ENCODE measurements around the gene LYRM7.
"Not testable (repeated sequence)": the region's sequence is repeated elsewhere in the genome, so short reads cannot be mapped to it uniquely, and the experiment has no call there.

The LYRM7 gene

DNA sequence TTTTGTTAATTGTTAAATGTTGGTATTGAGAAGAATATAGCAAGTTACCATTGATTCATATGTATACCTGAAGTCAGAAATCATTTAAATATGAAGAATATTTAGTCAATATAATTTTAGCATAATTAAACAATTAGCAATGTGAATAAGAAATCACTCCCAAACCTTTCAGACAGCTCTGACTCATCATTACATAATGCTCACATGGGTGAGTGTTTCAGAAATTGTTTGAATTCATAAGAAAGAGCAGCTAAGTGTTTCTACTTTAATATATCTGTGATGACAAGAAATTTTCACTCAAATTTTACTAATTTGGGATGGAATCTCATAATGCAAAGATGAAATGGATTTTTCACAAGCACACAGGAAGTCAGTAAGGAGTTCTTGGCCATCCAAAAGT lies 51.1 kb downstream of the LYRM7 start:
- DNase-seq, result no peak

DNA sequence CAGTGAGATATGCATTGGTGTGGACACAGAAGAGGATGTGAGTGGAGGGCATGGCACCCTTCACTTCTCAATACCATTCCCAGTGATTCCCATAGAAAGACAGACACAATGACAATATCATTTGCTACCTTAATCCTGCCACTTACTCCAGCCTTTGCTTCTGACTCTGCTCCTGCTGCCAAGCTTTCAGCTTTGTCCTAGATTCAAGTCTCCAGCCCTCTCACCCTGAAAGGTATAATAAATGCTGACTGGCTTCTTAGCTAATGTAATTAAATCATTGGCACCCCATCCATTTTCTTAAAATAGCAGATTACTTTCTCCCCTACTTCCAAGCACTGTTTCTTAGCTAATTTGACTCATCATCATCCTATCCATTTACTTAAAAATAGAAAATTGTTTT lies 52.0 kb downstream of the LYRM7 start:
- DNase-seq, result no peak

DNA sequence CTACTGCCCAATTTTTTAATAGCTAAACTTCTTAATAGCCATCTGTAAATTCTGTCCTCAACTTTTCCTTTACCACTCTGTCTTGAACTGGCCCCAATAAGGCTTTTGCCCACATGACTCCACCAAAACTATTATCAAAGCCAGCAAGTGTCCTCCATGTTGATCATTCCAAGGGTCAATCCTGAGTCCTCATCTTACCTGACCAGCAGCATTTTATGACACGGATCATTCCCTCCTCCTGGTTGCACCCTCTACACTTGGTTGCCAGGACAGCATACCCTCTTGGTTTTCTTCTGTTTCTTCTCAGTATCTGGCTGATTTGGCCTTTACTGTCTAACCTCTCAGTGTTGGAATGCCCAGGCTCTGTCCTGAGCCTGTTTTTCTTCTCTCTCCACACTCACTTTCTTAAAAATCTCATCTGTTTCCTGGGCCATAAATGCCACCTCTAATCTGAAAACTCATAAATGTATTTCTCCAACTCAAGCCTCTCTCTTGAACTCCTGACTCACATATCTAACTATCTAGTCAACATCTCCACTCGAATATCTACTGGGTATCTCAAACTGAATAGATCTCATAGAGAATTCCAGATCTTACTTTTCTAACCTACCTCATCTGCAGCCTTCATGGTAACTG lies 53.1 kb downstream of the LYRM7 start:
- DNase-seq, result no peak

DNA sequence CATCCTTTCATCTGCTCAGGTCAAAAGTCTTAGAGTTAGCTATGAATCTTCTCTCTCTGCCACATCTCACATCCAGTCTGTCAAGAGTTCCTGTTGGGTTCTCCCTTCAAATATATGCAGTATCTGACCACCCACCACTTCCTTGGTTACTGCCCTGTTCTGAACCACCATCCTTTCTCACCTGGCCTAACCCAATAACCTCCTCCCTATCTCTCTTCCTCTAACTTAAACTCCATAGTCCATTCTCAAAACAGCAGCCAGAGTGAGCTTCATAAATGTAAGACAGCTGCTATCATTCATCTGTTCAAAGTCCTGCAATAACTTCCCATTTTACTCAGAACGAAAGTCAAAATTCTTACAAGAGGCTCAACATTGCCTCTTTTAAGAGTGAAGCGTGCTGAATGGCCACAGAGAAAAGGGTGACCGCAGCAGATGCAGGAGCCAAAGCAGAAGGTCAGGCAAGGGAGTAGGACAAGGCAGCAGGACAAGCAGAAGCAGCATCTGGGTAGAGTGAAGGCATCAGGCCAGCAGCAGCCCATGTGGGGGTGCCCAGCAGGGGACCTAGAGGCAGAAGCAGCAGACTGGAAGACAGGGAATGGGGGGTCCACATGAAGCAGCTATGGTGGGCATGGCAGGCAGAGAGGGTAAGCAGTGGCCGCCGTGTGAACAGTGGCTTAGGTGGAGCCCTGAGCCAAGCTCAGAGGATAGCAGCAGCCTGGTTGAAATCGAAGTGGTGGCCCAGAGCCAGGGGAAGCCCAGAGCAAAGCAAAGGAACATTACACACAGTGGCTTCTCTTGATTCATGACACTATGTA lies 53.9 kb downstream of the LYRM7 start:
- no peak for DNase-seq

DNA sequence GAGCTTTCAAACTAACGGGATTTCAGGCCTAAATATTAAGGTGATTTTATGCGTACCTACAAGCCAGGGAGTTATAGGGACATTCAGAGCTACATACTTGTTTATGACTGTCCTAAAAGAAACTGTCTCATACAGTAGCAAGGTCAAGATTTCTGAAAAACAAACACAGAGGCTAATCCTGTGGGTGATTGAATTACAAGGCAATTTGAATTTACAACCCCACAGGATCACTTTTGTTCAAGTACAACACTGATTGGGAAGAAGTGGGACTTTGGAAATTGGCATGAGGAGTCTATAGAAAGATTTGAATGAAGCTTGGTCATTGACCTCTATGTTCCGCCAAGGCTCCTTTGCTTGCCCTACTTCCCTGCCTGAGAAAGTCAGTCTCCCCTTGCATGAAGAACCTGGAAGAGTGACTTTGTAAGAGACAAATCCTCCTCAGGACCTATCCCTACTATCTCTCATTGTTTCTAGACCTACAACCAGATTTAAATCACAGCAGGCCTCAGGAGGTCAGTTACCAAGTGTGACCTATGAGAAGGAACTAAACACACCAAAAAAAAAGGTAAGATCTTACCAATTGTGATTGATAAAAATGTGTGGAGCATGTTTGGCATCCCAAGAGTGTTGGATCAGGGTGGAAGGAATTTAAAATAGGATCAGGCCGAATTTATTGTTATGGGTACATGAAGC lies 54.7 kb downstream of the LYRM7 start:
- no peak for DNase-seq

DNA sequence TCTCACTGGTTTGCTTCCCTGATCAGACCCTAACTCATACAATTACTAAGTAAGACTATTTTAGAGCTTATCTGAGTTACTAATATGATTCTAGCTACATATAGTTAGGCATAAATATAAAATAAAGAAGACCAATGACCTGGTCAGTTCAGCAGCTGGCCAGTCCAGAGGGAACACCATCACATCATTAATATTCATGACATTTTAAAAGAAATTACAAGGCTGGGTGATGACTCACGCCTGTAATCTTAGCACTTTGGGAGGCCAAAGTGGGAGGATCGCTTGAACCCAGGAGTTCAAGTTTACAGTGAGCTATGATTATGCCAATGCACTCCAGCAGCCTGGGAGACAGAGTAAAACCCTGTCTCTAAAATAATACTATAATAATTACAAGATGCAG lies 56.2 kb downstream of the LYRM7 start:
- DNase-seq, result no peak

DNA sequence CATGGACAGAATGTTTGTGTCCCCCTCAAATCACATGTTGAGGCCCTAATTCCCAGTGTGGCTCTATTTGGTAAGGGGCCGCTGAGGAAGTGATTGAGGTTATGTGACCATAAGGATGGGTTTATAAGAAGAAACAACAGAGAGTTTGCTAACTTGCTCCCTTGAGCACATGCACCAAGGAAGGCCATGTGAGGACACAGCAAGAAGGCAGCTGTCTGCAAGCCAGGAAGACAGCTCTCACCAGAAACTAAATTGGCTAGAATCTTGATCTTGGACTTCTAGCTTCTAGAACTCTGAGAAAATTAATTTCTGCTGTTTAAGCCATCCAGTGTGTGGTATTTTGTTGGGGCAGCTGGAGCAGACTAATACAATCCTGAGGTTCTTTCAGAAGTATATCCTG lies 57.9 kb downstream of the LYRM7 start:
- DNase-seq, result no peak

DNA sequence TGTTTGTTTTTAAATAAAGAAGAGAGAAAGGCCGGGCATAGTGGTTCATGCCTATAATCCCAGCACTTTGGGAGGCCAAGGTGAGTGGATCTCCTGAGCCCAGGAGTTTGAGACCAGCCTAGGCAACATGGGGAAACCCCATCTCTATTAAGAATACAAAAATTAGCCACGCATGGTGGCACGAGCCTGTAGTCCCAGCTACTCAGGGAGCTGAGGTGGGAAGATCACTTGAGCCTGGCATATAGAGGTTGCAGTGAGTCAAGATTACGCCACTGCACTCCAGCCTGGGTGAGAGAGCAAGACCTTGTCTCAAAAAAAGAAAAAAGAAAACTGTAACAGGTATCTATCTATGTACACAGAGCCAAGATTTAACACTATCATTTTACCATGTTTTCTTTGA lies 58.9 kb downstream of the LYRM7 start:
- DNase-seq, result no peak

DNA sequence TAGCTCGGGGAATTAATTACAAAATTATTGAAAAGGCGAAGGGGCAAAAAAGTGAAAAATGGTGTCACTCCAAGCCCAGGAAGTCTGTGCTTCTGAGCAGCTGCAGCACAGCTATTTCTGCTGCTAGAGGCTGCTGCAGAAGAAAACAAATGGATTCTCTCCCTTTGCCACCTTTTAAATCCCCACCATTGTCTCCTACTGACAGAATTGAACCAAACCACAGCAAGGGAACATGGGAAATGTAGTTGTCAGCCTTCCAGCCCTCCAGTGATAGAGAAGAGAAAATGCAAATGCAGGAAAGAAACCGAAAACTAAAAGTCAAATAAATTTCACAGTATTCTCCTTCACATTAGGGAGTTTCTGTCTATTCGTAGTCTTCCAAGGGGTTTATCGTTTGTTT lies 59.7 kb downstream of the LYRM7 start:
- DNase-seq, result no peak

DNA sequence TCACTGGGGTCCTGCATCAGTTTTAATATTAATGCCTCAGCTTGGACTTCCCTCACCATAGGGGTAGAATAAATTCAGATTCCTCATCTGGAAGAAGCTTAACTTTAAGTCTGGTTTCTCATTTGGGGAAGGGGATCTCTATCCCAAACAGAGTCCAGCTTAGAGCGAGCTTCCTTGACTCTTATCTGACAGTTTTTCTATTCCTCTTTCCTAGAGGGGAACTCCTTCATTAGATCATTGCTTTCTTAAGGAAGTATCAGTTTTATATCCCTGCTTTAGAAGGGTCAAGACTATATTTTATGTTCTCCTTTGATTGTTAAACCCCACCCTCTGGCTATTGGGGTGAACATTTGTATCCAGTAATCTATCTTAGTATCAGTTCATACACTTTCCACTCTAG lies 68.9 kb downstream of the LYRM7 start:
- DNase-seq, result no peak

DNA sequence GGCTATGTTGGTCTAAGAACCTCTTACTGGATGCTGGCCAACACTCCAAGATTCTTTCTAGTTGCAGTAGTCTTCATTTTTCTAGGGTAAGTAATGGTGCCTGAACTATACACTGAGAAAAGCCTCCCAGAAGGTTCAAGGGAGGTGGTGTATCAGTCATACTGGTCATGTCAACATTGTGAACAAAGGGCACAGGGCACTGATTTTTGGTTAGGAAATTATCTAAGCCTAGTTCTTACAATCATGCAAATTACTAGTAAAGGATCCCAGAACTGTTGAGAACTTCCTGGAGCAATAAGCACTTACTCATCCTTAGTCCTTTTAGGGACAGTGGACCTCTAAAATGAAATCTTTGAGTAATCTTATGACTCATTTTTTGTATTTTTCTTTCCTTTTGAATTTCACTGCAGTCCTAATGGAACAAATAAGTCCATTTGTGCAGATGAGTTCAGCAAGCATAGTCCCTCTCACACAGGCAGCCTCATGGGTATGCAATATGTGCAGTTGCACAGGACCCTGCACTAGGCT lies 72.0 kb downstream of the LYRM7 start:
- no peak for DNase-seq

DNA sequence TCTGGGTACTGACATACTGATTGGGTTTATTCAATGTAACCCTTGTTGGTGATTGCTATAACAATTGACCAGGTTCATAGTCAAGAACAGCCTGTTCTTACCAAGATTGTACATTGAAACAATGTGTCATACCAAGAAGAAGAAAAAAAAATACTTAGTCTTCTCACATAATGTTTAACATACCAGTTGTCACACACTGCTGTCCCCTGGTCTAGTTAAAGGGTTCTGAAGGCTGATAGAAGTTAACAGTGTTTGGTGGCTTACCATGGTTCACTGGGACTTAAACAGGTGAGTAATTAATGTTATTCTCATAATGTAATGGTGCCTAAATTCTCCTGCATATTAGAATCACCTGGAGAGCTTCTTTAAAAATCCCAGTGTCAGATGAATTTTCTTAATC lies 74.6 kb downstream of the LYRM7 start:
- no peak for DNase-seq

DNA sequence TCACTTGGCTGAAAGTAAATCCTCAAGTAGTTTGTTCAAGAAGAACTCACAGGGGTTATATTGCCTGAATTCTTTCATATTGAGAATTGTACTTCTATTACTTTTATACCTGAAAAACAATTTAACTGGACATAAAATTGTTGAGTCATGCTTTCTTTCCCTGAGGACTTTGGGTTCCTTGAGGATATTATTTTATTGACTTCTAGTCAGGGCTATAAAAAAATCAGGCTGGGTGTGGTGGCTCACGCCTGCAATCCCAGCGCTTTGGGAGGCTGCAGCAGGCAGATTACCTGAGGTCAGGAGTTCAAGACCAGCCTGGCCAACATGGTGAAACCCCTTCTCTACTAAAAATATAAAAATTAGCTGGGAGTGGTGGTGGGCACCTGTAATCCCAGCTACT lies 75.2 kb downstream of the LYRM7 start:
- DNase-seq, result no peak

DNA sequence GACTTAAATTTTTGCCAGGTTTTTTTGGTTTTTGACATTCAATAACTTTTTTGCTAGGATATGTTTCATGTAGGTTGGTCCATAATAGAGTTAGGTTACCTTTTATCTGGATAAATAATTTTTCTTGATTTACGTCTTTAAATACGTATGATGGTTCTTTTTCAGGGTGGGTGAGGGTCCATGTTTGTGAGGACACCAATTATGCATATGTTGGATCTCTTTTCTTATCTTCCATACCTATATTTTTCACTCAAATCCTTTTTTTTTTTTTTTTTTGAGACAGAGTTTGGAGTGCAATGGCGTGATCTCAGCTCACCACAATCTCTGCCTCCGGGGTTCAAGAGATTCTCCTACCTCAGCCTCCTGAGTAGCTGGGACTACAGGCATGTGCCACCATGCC lies 75.8 kb downstream of the LYRM7 start:
- DNase-seq, result no peak

DNA sequence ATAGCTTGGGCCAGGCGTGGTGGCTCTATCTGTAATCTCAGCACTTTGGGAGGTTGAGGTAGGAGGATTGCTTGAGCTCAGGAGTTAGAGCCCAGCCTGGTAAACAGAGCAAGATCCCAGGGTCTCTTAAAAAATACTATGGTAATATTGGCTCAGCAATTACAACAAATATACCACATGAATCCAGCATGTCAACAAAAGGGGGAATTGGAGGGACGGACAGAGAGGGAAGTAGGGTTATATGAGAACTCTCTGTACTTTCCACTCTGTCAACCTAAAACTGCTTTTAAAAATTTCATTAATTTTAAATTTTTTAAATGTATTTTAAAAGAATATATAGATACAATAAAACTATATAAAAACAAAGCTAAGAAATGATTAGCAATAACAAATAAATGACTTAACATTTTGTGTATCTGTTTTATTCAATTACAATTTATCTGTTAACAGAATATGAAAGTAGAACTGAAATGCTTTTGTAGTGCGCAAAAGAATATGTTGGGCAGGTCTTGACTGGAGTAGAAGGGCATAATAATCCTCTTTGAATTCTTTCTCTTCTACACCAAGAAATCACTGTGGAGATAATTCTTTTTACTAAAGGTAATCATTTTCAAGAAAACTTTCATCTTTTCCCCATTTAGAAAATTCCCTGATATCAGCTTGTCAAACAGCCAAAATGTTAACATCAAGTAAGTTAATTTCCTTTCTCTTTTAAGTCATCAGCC lies 80.2 kb downstream of the LYRM7 start:
- no peak for DNase-seq

DNA sequence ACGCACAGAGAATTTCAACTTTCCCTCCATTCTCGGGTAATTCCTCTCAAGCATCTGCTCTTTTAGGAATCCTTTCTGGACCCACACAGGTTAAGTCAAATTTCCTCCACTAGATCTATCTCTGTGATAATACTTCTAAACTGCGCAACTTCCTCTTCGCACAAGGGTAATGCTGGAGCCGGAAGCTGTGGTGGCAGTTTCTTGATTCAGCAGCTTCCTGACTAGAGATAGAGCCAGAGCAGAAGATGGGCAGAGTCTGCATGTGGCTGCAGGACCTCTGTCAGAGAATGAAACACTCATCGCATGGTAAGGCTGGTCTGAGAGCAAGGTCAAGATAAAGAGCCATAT lies 82.1 kb downstream of the LYRM7 start:
- no peak for DNase-seq

DNA sequence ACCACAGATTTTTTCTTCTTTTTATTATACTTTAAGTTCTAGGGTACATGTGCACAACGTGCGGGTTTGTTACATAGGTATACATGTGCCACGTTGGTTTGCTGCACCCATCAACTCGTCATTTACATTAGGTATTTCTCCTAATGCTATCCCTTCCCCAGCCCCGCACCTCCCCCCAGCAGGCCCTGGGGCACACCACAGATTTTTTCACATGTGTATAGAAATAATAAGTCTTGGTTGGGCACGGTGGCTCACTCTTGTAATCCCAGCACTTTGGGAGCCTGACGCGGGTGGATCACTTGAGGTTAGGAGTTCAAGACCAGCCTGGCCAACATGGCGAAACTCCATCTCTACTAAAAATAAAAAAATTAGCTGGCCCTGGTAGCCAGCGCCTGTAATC lies 83.3 kb downstream of the LYRM7 start:
- not testable (repeated sequence) for DNase-seq

DNA sequence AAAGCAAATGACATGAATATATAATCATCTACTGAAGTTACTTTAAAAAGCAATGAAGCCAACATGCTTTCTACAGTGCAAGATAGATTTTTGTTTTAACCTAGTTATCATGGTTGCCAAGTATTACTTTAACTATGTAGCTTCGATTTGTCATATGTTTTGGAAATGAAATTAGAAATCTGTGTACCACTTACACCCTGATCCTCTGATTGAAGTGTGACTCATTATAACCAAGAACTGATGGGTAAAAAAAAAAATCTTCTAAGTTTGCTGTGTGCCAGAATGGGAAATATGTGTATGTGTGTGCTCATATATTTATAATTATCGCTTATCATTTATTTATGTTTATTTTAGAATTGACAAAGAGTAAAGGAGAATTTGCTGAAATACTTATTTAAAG lies 84.0 kb downstream of the LYRM7 start:
- no peak for DNase-seq

Measured in NCI-H2171 treated with DMSO at 0.1 percent for 48 hours (cell line).